GM12864 (cell line): ENCODE measurements around the gene KCNJ5.

Experiments
- DNase-seq: peaks from one replicate; pipeline ENCODE4 v3.0.0-alpha.2; 2011; ENCODE audit warnings: low read depth
- H3K4me3 ChIP-seq: 2 replicates; pipeline ENCODE4 v1.5.1; 2011; ENCODE audit warnings: mild to moderate bottlenecking, low read depth, low read length, control low read depth
- TF ChIP-seq, protein P1 (sequence below): IDR thresholded peaks from 2 replicates; pipeline ENCODE4 v1.5.1; 2011; ENCODE audit warnings: low read depth, mild to moderate bottlenecking, moderate library complexity, low read length, control low read depth, inconsistent platforms; ENCODE audit errors: missing control alignments

KCNJ5 gene

DNA sequence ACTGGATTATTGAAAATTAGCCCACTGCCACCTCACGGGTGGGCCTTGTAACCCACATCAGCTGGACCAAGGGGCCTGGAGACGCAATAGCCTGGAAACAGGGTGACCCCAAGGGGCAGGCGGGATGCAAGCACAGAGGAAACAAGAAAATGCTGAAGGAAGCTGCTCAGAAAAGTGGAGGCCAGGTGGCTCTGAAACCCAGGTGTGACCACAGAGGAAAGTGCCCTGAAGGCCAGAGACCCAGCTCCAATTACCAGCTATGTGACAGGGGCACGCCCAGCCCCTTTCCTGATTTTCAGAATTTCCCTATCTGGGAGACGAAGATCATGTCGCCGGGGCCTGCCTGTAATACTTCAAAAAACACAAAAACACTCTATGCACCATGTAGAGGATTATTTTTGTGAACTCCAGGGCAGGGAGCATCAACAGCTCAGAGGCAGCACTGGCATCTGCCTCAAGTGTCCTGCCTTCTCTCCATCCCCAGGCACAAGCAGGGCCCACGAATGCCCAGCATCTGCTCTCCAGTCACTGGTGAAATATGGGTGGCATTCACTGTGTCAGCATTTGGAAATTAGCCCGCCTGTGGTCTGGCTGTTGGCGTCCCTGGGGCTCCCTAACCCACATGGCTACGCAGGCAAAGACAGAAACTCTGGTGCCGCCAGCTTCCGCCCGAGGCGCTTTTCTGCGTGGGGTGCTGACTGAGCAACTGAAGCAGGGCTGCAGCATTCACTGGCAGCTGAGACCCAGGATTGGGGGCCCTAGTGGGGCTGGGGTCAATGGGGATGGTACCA, 30.4 kb upstream of the KCNJ5 start:
- H3K4me3 ChIP-seq = no peak overlapping the region
- DNase-seq = no peak
- TF ChIP-seq, protein P1, sequence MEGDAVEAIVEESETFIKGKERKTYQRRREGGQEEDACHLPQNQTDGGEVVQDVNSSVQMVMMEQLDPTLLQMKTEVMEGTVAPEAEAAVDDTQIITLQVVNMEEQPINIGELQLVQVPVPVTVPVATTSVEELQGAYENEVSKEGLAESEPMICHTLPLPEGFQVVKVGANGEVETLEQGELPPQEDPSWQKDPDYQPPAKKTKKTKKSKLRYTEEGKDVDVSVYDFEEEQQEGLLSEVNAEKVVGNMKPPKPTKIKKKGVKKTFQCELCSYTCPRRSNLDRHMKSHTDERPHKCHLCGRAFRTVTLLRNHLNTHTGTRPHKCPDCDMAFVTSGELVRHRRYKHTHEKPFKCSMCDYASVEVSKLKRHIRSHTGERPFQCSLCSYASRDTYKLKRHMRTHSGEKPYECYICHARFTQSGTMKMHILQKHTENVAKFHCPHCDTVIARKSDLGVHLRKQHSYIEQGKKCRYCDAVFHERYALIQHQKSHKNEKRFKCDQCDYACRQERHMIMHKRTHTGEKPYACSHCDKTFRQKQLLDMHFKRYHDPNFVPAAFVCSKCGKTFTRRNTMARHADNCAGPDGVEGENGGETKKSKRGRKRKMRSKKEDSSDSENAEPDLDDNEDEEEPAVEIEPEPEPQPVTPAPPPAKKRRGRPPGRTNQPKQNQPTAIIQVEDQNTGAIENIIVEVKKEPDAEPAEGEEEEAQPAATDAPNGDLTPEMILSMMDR = no peak

DNA sequence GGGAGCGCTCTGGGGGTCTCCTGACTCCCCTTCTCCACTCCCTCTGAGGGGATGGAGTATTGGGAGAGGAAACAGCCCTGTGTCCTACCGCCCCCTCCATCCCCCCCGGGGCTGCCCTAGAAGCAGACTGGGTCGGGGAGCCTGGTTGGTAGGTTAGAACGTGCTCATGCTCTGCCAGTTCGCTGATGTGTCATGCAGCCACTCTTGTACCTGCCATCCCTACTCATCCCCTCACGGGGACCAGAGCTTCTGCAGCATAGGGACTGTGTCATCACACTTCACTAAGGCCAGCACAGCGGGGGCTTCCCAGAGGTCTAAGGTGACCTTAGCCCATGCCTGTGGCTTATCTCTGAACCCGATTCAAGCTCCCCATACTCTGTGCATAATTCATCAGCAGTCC, 28.8 kb upstream of the KCNJ5 start:
- H3K4me3 ChIP-seq = no peak overlapping the region
- no peak for DNase-seq
- TF ChIP-seq, protein P1 = no peak

DNA sequence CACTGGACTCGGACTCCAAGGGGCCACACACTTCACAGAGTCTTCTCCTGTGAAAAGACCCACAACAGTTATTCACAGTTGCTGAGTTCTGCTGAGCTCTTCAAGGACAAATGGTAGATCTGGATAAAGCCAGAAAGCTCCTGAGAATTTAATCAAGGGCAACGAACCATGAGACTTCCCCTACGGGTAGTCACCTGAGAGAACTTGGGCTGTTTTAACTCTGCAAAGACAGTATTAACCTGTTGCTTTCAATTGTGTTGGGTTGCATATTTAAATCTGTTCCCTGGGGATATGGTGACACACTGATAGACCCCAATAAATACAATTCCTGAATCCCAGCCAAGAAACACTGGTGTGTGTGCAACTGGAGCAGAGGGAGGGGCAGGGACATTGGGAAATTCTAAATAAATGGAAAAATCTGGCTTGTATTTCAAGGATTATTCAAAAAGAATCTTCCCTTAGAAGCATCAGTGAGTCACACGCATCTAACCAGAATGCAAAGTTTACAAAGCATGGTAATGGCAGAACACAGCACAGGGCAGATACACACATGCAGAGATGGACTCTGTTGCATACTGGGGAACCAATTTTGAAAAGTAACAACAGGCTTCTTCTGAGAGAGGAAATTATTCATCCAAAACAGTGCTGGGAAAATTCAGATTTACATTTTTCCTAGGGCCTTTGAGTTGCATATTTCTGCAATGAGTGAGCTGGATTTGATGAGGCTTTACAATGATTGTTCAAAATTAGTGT, 28.1 kb upstream of the KCNJ5 start:
- no peak overlapping the region for H3K4me3 ChIP-seq
- TF ChIP-seq, protein P1 = no peak
- no peak for DNase-seq

DNA sequence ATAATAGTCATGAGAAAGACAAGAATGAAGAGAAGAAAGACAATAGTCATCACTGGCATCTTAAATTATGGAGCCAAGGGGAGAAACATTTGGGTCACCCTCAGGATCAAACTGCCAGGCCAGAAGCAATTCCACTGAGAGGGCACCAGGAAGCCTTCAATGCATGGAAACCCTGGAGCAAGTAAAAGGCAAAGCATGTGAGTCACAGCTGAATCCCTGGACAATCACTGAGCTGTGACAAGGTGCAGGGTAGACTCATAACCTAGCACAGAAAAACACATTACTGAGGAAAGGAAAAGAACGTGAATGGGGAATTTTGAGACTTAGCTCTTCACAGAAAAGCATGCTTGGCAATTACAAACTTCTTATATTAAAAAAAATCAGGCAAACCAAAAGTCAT, 25.7 kb upstream of the KCNJ5 start:
- no peak for DNase-seq
- TF ChIP-seq, protein P1 = no peak
- no peak overlapping the region for H3K4me3 ChIP-seq

DNA sequence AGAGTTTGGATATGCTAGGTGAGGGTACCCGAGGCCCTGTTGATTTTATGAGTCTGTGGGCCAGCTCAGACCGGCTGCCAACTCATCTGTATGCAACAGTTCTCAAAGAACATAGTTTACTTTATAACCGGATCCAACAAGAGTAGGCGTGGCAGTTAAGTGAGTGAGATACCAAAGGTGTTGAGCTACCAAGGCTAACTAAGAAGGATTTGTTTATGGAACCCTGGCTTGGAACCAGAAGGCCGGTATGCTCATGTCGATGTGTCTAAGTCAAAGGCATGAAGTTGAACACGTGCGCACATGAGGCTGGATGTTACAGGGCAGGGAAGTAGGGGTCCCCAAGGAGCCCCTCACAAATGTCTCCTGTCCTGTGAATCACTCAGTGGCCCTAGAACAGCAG, 23.9 kb upstream of the KCNJ5 start, which contains the start of gene KCNJ1:
TSS of gene KCNJ1 (minus strand) at position 20 of the 400 bp plus-strand sequence. CDS start 27,053 bp downstream, outside the sequence.
- TF ChIP-seq, protein P1 = no peak
- no peak for DNase-seq
- no peak within 1 kb of the TSS for H3K4me3 ChIP-seq

DNA sequence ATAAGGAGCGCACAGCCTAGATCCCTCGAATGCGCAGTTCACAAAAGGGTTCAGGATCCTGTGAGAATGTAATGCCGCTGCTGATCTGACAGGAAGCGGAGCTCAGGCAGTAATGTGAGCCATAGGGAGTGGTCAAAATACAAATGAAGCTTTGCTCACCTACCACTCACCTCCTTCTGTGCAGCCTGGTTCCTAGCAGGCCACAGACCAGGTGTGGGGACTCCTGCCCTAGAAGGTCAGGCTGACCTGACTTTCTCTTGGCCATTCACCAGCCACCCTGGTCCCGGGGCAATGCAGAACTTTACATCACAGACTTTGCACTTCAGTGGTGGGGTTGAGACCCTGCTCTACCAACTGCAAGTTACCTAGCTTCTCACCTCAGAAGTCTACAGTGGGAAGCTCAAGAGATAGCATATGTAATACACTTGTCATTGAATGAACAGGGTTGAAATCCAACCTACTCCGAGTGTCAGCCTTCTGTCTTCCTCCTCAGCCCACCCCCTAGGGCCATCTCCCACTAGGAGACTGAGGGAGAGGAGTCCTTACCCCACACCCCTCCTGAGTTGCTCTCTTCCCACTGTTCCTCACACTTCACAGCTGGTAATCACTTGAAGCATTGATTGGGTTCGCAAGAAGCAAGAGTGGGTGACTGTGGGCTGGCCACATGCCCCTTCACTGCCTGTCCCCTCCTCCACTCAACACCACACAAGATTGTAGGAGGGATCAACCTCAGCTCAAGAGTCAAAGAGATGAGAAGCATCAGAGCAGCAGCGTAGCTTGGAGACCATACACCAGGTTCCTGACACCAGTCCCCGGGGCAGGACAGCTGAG, 22.1 kb upstream of the KCNJ5 start:
- no peak overlapping the region for H3K4me3 ChIP-seq
- TF ChIP-seq, protein P1 = no peak
- DNase-seq = no peak
